Astrocyte (in vitro differentiated cells and primary cell): ENCODE data around the gene LDLRAD4.

ENCODE experiments used
- EZH2 ChIP-seq: IDR thresholded peaks from 2 replicates; pipeline ENCODE4 v1.6.1; 2012; ENCODE audit warnings: mild to moderate bottlenecking, low read length, inconsistent platforms; ENCODE audit not compliant: insufficient read depth
- TF ChIP-seq, protein P1 (sequence below): IDR thresholded peaks from 2 replicates; pipeline ENCODE4 v1.5.1; 2011; ENCODE audit warnings: low read depth, mild to moderate bottlenecking, inconsistent platforms, low read length, moderate library complexity; ENCODE audit not compliant: insufficient read depth

DNA sequence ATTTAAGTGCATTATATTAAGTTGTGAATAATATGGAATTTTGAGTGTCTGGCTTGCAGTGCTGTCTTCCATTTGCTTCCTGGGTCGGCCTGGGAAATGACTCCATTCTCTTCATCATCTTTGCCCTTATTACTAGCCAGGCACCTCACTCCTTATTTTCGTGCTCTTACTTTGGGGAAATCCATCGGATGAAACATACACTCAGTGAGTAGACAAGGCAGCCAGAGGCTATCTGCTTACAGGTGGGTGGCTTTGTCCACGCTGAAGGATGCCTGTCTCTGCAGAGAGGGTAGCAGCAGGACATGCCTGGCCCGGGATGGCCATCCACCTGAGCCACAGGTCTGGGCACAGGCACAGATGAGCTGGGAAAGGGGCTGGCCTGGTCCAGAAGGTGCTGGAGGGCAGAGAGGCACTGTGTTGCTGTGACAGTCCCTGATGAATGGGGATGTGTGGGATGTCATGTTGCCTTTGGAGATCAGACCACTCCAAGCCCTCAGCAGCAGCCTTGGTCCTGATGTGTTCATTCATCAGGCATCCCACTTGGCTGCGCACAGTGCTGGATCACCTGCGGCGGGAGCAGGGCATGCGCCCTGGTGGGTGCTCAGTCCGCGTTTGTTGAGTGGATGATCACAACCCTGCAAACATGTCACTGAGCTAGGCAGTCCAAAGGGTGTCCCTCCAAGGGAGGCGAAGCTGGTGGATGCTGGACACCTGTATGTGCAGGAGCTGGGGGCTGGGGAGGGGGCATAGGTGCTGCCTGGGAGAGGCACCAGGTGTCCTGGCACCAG is 236.0 kb downstream of the LDLRAD4 start:
- TF ChIP-seq EZH2, result no peak
- TF ChIP-seq, protein P1, sequence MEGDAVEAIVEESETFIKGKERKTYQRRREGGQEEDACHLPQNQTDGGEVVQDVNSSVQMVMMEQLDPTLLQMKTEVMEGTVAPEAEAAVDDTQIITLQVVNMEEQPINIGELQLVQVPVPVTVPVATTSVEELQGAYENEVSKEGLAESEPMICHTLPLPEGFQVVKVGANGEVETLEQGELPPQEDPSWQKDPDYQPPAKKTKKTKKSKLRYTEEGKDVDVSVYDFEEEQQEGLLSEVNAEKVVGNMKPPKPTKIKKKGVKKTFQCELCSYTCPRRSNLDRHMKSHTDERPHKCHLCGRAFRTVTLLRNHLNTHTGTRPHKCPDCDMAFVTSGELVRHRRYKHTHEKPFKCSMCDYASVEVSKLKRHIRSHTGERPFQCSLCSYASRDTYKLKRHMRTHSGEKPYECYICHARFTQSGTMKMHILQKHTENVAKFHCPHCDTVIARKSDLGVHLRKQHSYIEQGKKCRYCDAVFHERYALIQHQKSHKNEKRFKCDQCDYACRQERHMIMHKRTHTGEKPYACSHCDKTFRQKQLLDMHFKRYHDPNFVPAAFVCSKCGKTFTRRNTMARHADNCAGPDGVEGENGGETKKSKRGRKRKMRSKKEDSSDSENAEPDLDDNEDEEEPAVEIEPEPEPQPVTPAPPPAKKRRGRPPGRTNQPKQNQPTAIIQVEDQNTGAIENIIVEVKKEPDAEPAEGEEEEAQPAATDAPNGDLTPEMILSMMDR, result no peak
